ENCODE results near the gene CTNNBIP1.

GRCh38 chr1:9838946-9839345 is 71.1 kb downstream of the CTNNBIP1 start:
- no peak for TF ChIP-seq POLR2AphosphoS5 (IDR thresholded peaks at IDR 0.05; ENCODE audit: low read depth, low read length)
- no peak for TF ChIP-seq REST (IDR thresholded peaks at IDR 0.05; ENCODE audit: insufficient read depth in 1 of 2, low read depth in 2 of 2, low read length in 2 of 2)
- TF ChIP-seq SIN3A (IDR thresholded peaks at IDR 0.05; ENCODE audit: borderline replicate concordance, insufficient read depth, low read length), result no peak
- TF ChIP-seq TAF1 (IDR thresholded peaks at IDR 0.05; ENCODE audit: borderline replicate concordance, insufficient read depth, low read length), result no peak
- TF ChIP-seq FOXP2 (optimal IDR thresholded peaks at IDR 0.05; ENCODE audit: borderline replicate concordance, extremely low read depth, extremely low read length, insufficient read depth), result no peak
